Measurements from ENCODE around the gene CHRD.

- TF ChIP-seq CTCF (IDR thresholded peaks at IDR 0.05; ENCODE audit: low read depth, low read length, poor library complexity, severe bottlenecking) (no peak), EZH2phosphoT487 (IDR thresholded peaks at IDR 0.05; ENCODE audit: borderline replicate concordance, low read length) (no peak)
Measured at GRCh38 chr3:184378651-184379357, 1.1 kb upstream of the CHRD start.

Data from DOHH2 (cell line).